K562 (cell line): ENCODE results near the gene AMN1. TPM values are rescaled to one million over a fixed set of nuclear protein-coding genes. Genes with fewer than 3 reads are reported as not detected.

Source experiments
- BDP1 ChIP-seq: IDR thresholded peaks from 3 replicates; pipeline ENCODE4 v1.6.1; 2011; ENCODE audit not compliant: insufficient read length, insufficient read depth
- CBX5 ChIP-seq: IDR thresholded peaks from 2 replicates; pipeline ENCODE4 v1.6.1; 2014; ENCODE audit warnings: low read depth, borderline replicate concordance
- CC2D1A ChIP-seq: fragments of 450-650 bp; IDR thresholded peaks from 2 replicates; pipeline ENCODE4 v1.6.1; 2017; ENCODE audit warnings: mild to moderate bottlenecking
- CHD1 ChIP-seq: fragments of 200-600 bp; sonication (generic); IDR thresholded peaks from one replicate; pipeline ENCODE4 v1.6.1; 2012; ENCODE audit warnings: mild to moderate bottlenecking, moderate library complexity, low read length, inconsistent platforms
- DIDO1 ChIP-seq: fragments of 450-650 bp; IDR thresholded peaks from 2 replicates; pipeline ENCODE4 v1.6.1; 2016; ENCODE audit warnings: low read depth, missing biosample characterization, missing genetic modification characterization
- DNMT1 ChIP-seq: fragments of 450-650 bp; IDR thresholded peaks from 2 replicates; pipeline ENCODE4 v1.6.1; 2016; ENCODE audit warnings: antibody characterized with exemption, mild to moderate bottlenecking
- ERF ChIP-seq: fragments of 450-650 bp; formaldehyde crosslinking; IDR thresholded peaks from 2 replicates; pipeline ENCODE4 v1.4.0; 2020; ENCODE audit warnings: mild to moderate bottlenecking, mixed read lengths
- FOXJ2 ChIP-seq: fragments of 200-800 bp; sonication (Bioruptor generic); IDR thresholded peaks from 2 replicates; pipeline ENCODE4 v1.6.1; 2016; ENCODE audit warnings: missing genetic modification characterization, missing compliant biosample characterization
- HDAC2 ChIP-seq: fragments of 450-650 bp; IDR thresholded peaks from 2 replicates; pipeline ENCODE4 v1.6.1; 2016; ENCODE audit warnings: mild to moderate bottlenecking
- HDAC6 ChIP-seq: IDR thresholded peaks from 2 replicates; pipeline ENCODE4 v1.6.1; 2012; ENCODE audit warnings: low read depth, mild to moderate bottlenecking, control low read depth, inconsistent platforms, low read length, moderate library complexity
- HDGF ChIP-seq: fragments of 450-650 bp; IDR thresholded peaks from 2 replicates; pipeline ENCODE4 v1.6.1; 2016
- ILK ChIP-seq: fragments of 450-650 bp; IDR thresholded peaks from 2 replicates; pipeline ENCODE4 v1.6.1; 2016; ENCODE audit warnings: missing genetic modification characterization, low read depth, mild to moderate bottlenecking, missing compliant biosample characterization, moderate library complexity, borderline replicate concordance
- IRF2 ChIP-seq: sonication (generic); formaldehyde crosslinking; IDR thresholded peaks from 2 replicates; pipeline ENCODE4 v1.8.1; 2022; ENCODE audit warnings: mild to moderate bottlenecking, missing genetic modification reagents
- KAT8 ChIP-seq: fragments of 450-650 bp; IDR thresholded peaks from 2 replicates; pipeline ENCODE4 v1.6.1; 2016; ENCODE audit warnings: low read depth, mild to moderate bottlenecking
- PTRF ChIP-seq: fragments of 450-650 bp; IDR thresholded peaks from 2 replicates; pipeline ENCODE4 v1.6.1; 2016; ENCODE audit warnings: mild to moderate bottlenecking, missing genetic modification characterization, missing compliant biosample characterization
- RFX7 ChIP-seq: fragments of 250-450 bp; sonication (Bioruptor Pico); IDR thresholded peaks from 2 replicates; pipeline ENCODE4 v1.5.1; 2021; ENCODE audit warnings: mild to moderate bottlenecking
- SMARCC2 ChIP-seq: fragments of 450-650 bp; IDR thresholded peaks from 2 replicates; pipeline ENCODE4 v1.6.1; 2017; ENCODE audit warnings: antibody characterized with exemption, moderate library complexity, mild to moderate bottlenecking, low read depth
- ZNF184 ChIP-seq: sonication (generic); formaldehyde crosslinking; IDR thresholded peaks from 2 replicates; pipeline ENCODE4 v1.5.0; 2020; ENCODE audit warnings: missing genetic modification reagents
- ZNF444 ChIP-seq: fragments of 250-450 bp; sonication (Bioruptor Pico); IDR thresholded peaks from 2 replicates; pipeline ENCODE4 v1.4.0; 2020; ENCODE audit warnings: mild to moderate bottlenecking, moderate library complexity
- ZNF445 ChIP-seq: fragments of 250-450 bp; sonication (Bioruptor Pico); IDR thresholded peaks from 2 replicates; pipeline ENCODE4 v1.4.0; 2020; ENCODE audit warnings: low read depth, mild to moderate bottlenecking, moderate library complexity
- polyA plus RNA-seq, 8 experiments: library from polyadenylated mRNA; depleted of rRNA in 4 of 8; stranded (reverse) in 5 of 8; unstranded in 3 of 8; fragments of >200 nt; fragmentation: Nextera tagmentation in 2 of 8; fragmentation: Illumina TruSeq in 1 of 8; extraction: Ambion mirVana in 2 of 8; extraction: Trizol in 1 of 8; gene quantifications; 2 replicates each; pipeline versions ENCODE4 v1.2.1 to v1.2.3, GENCODE V29; 2011 to 2014; ENCODE audit warnings: inconsistent platforms in 1 of 8, missing spikeins in 1 of 8
- total RNA-seq, 7 experiments: library from RNA; depleted of rRNA in 6 of 7; stranded (reverse); fragments of >200 nt in 6 of 7; fragmentation: Illumina TruSeq in 2 of 7; extraction: Trizol in 2 of 7; gene quantifications; 2 replicates each; pipeline versions ENCODE4 v1.2.1 to v1.2.3, GENCODE V29; 2011 to 2021; ENCODE audit warnings: low replicate concordance in 1 of 7
- TF ChIP-seq, protein P1 (sequence below): fragments of 250-450 bp; sonication (Bioruptor Pico); IDR thresholded peaks from 2 replicates; pipeline ENCODE4 v1.8.0; 2022; ENCODE audit warnings: inconsistent platforms, mild to moderate bottlenecking, moderate library complexity, borderline replicate concordance
- TF ChIP-seq, protein P2 (sequence below): fragments of 250-450 bp; sonication (Bioruptor Pico); IDR thresholded peaks from 2 replicates; pipeline ENCODE4 v1.9.0; 2021; ENCODE audit warnings: mild to moderate bottlenecking, inconsistent platforms
- TF ChIP-seq, protein P3 (sequence below): fragments of 450-650 bp; formaldehyde crosslinking; IDR thresholded peaks from 2 replicates; pipeline ENCODE4 v1.4.0; 2020; ENCODE audit warnings: mild to moderate bottlenecking, mixed read lengths
- TF ChIP-seq, protein P4 (sequence below): fragments of 450-650 bp; IDR thresholded peaks from 2 replicates; pipeline ENCODE4 v1.6.1; 2016; ENCODE audit warnings: mild to moderate bottlenecking

Gene AMN1
- total and polyA plus RNA-seq, 9 of the 15 experiments (the other 6 are each of a cell fraction or from before 2014, with no cell fraction given) = 5.2 to 27.6 (median 13.0) TPM

DNA sequence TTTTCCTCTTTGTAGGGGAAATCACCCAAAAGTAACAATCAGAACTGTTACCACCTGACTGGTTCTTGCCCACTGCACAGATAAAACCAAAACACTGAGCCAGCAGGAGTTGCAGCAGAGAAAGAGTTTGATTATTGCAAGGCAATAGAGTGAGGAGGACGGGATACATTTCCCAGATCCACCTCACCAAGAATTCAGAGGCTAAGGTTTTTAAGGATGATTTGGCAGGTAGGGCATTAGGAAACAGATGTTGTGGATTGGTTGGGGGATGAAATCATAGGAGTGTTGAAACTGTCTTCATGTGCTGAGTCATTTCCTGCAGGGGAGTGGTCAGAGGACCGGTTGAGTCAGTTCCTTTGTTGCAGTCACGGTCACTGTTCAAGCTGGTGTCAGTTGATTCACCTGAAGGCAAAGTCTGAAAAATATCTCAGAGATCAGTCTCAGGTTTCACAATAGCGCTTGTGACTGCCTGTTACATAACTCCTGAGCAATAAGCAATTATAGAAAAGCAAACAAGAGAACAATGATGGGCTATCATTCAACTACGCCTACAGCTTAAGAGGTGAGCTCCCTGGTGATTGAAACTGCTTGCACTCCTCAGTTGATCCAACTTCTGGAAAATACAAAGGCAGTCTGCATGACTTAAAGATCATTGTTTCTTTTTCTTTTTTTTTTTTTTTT lies 20.3 kb upstream of the AMN1 start (continued):
- TF ChIP-seq, protein P1, sequence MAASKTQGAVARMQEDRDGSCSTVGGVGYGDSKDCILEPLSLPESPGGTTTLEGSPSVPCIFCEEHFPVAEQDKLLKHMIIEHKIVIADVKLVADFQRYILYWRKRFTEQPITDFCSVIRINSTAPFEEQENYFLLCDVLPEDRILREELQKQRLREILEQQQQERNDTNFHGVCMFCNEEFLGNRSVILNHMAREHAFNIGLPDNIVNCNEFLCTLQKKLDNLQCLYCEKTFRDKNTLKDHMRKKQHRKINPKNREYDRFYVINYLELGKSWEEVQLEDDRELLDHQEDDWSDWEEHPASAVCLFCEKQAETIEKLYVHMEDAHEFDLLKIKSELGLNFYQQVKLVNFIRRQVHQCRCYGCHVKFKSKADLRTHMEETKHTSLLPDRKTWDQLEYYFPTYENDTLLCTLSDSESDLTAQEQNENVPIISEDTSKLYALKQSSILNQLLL (CRISPR knock-in tag) = no peak
- TF ChIP-seq, protein P2, sequence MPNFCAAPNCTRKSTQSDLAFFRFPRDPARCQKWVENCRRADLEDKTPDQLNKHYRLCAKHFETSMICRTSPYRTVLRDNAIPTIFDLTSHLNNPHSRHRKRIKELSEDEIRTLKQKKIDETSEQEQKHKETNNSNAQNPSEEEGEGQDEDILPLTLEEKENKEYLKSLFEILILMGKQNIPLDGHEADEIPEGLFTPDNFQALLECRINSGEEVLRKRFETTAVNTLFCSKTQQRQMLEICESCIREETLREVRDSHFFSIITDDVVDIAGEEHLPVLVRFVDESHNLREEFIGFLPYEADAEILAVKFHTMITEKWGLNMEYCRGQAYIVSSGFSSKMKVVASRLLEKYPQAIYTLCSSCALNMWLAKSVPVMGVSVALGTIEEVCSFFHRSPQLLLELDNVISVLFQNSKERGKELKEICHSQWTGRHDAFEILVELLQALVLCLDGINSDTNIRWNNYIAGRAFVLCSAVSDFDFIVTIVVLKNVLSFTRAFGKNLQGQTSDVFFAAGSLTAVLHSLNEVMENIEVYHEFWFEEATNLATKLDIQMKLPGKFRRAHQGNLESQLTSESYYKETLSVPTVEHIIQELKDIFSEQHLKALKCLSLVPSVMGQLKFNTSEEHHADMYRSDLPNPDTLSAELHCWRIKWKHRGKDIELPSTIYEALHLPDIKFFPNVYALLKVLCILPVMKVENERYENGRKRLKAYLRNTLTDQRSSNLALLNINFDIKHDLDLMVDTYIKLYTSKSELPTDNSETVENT = no peak
- TF ChIP-seq CHD1 = no peak
- peak; percentile 95 for TF ChIP-seq CBX5
- TF ChIP-seq RFX7 = no peak
- no peak for TF ChIP-seq PTRF (tag)
- TF ChIP-seq ERF (CRISPR knock-in tag) = no peak
- TF ChIP-seq ILK (tag) = no peak
- TF ChIP-seq IRF2 = no peak
- TF ChIP-seq SMARCC2 = peak; percentile 86
- TF ChIP-seq KAT8 = no peak
- TF ChIP-seq ZNF184 (CRISPR knock-in tag) = no peak
- TF ChIP-seq, protein P3, sequence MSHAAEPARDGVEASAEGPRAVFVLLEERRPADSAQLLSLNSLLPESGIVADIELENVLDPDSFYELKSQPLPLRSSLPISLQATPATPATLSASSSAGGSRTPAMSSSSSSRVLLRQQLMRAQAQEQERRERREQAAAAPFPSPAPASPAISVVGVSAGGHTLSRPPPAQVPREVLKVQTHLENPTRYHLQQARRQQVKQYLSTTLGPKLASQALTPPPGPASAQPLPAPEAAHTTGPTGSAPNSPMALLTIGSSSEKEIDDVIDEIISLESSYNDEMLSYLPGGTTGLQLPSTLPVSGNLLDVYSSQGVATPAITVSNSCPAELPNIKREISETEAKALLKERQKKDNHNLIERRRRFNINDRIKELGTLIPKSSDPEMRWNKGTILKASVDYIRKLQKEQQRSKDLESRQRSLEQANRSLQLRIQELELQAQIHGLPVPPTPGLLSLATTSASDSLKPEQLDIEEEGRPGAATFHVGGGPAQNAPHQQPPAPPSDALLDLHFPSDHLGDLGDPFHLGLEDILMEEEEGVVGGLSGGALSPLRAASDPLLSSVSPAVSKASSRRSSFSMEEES (CRISPR knock-in tag) = no peak
- TF ChIP-seq ZNF444 = no peak
- TF ChIP-seq BDP1 = no peak
- no peak for TF ChIP-seq DIDO1
- TF ChIP-seq ZNF445 (CRISPR knock-in tag) = no peak
- TF ChIP-seq, protein P4, sequence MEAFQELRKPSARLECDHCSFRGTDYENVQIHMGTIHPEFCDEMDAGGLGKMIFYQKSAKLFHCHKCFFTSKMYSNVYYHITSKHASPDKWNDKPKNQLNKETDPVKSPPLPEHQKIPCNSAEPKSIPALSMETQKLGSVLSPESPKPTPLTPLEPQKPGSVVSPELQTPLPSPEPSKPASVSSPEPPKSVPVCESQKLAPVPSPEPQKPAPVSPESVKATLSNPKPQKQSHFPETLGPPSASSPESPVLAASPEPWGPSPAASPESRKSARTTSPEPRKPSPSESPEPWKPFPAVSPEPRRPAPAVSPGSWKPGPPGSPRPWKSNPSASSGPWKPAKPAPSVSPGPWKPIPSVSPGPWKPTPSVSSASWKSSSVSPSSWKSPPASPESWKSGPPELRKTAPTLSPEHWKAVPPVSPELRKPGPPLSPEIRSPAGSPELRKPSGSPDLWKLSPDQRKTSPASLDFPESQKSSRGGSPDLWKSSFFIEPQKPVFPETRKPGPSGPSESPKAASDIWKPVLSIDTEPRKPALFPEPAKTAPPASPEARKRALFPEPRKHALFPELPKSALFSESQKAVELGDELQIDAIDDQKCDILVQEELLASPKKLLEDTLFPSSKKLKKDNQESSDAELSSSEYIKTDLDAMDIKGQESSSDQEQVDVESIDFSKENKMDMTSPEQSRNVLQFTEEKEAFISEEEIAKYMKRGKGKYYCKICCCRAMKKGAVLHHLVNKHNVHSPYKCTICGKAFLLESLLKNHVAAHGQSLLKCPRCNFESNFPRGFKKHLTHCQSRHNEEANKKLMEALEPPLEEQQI = peak; percentile 97
- no peak for TF ChIP-seq HDGF
- no peak for TF ChIP-seq DNMT1
- TF ChIP-seq HDAC6 = no peak
- TF ChIP-seq HDAC2 = peak; percentile 79; the same call in 1 of the 2 replicates
- no peak for TF ChIP-seq FOXJ2 (tag)
- TF ChIP-seq CC2D1A = peak; percentile 87
